Kasumi-1 (cell line): Measurements from ENCODE around the gene BTG3.

ENCODE experiments used
- DNase-seq, 2 experiments: peaks; one replicate each; lab custom pipeline; 2025; lab: John Stamatoyannopoulos, UW

Gene BTG3, protein sequence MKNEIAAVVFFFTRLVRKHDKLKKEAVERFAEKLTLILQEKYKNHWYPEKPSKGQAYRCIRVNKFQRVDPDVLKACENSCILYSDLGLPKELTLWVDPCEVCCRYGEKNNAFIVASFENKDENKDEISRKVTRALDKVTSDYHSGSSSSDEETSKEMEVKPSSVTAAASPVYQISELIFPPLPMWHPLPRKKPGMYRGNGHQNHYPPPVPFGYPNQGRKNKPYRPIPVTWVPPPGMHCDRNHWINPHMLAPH

DNA sequence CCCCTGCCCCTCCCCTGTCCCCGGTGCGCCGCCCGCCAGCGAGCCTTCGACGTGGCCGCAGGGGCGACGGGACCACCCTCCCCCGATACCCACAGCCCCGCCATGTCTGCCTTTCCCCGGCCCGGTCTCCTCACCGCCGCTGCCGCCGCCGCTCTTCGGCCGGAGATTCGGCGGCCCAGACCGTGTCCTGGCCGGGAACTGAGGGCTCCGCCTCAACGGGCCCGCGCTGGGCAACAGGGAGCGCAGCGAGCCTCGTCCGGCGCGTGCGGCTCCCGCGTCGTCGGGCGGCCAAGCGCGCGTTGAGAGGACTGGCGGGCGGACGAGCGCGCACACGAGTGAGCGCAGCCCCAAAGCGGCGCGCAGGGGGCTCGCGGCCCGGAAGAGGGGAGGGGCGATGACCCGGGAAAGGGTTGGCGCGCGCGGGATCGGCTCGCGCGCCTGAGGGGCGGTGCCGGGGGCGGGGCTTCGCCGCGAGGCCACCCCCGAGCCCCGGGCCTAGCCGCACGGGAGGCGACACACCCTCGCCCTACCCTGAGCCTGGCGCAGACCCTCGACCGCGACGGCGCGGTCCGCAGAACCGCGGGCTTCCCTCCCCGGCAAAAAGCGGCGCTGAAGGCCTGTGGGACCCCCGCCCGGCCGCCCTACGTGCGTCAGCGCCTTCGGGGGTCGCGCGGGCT, at the start of gene BTG3:
BTG3 (minus strand) TSS at position 337 of the 677 bp plus-strand sequence. CDS start 3,757 bp downstream, outside the sequence.
- DNase-seq, result peak; percentile 50 to 71

DNA sequence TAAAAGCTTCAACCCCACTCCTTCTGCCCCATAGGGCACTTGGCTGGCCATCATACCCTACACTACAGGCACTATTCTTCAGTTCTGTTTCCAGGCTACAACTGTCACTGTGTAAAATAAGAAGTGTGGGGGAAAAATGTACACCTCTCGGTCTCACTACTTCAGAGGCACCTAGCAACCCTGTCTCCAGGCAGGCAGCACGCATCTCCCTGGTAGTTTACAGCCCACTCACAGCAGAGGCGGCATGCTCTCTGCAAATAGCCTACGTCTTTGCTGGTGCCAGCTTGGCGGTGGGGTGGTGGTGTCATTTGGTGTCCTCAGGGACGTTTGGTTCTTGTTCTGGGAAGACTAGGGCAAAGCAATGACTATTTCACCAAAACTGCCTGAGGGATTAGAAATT, 48.2 kb upstream of the BTG3 start:
- no peak for DNase-seq

DNA sequence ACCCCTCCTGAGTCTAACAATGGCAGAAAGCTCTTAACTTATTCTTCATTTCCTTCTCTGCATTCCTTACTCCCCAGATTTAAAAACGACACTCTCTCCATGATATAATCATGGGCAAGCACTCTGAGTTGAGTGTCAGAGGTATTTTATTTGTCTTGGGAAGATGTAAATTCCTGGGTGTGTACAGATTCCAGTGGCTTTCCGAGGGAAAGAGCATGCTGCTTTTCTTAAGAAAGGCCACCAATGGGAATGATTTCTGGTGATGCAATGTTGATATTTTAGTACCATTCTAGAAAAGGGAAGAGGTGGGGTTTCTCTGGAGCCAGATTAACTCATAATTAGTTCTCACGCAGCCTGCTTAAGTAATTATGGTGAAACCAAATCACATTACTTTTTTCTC, 47.8 kb upstream of the BTG3 start:
- DNase-seq, result no peak

DNA sequence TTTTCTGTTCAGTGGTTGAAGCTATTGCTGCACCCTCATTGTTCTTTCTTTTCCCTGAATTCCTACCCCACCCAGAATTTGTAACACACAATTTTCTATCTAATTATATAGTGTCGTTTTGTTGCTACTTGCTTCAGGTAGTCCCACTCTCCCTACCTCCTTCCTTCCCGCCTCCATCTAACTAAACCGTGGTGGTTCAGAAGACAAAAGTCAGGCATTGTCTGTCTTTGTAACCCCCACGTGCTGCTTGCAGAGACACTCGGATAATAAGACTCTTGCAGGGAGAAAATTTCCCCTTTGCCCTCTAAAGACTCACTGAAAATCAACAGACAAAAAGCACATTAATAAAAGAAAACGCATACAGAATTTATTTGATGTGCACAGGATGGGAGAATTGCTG, 46.2 kb upstream of the BTG3 start:
- no peak for DNase-seq

DNA sequence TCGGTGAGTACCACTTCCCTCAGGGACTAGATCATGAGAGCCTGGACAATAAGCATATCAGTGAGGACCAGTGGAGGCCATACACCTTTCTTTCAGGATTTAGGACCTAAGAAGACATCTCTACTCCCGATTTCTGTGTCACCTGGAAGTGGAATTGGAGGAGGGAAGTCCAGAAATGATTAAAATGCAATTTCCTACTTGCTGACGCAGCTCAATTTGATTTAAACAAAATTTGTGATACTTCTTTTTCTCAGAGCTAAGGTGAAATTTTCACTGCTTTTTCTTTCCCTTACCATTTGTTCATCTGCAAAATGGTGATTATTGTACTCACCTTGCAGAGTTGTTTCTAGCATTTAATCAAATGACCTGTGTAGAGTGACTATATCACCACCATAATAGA, 38.8 kb upstream of the BTG3 start:
- DNase-seq, result no peak

DNA sequence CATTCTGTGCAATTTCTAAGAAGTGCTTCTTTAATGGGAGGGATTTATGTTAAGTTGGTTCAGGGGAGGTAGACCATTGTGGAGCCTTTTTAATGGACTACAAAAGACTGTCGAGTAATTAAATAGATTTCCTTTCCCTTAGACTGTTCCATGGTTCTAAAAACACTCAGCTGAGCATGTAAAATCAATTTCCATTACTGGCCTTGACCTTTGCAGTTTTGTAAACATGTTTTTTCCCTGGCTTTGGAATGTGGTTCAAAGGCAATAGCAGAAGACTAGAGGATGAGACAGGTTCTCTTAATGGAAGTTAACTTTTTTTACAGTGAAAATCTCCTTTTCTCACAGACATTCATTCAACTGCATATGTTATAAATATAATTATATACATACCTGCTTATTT, 37.6 kb upstream of the BTG3 start:
- no peak for DNase-seq

DNA sequence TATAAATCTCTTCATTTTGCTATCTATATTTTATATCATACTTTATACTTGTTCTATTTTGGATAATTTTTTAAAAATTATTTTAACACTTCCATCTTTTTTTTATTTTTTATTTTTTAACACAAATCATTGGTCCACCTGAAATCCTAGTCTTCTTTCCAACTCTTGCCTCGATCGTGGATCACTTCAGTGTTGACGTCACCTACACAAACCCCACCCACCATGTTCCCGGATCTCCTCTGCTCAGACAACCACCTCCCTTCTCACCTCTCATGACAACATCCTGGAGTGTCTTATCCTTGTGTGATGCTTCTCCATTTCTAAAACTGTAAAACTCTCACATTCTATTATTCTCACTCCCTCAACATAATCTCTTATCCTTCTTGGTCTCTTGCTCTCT, 34.1 kb upstream of the BTG3 start:
- no peak for DNase-seq

DNA sequence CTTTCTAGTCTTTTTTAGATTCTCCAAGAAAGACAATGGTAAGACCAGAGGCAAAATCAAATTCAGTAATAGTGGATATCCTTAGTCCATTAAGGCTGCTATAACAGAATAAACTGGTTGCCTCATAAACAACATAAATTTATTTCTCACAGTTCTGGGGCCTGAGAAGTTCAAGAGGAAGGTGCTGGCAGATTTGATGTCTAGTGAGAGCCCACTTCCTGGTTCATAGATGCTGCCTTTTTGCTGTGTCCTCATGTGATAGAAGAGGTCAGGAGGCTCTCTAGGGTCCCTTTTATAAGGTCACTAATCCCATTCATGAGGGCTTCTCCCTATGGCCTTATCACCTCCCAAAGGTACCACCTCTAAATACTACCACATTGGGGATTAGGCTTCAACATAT, 31.5 kb upstream of the BTG3 start:
- peak in 1 of 2 experiments; percentile 13 for DNase-seq

DNA sequence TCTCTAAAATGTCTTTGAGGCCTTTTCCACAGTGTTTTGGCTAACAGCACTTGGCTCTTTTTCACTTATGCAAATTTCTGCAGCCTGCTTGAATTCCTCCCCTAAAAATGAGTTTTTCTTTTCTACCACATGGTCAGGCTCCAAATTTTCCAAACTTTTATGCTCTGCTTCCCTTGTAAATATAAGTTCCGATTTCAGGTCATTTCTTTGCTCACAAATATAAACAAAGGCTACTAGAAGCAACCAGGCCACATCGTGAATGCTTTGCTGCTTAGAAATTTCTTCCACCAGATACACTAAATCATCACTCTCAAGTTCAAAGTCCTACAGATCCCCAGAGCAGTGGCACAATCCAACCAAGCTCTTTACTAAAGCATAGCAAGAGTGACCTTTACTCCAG, 28.1 kb upstream of the BTG3 start:
- no peak for DNase-seq

DNA sequence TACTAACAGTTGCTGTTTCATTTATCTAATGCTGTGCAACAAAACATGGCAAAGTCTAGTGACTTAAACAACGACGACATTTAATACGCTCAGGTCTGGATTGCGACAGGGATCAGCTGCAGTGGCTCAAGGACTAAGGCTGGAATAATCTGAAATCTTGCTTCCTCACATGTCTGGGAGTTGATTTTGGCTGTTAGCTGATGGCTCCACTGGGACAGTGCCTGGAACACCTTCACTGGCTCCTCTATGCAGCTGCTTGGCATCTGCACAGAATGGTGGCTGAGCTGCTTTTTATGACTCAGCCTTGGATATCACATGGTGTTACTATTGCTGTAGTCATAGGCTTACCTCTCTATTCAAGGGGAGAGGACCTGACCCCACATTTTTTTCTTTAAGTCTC, 24.0 kb upstream of the BTG3 start:
- DNase-seq, result no peak

DNA sequence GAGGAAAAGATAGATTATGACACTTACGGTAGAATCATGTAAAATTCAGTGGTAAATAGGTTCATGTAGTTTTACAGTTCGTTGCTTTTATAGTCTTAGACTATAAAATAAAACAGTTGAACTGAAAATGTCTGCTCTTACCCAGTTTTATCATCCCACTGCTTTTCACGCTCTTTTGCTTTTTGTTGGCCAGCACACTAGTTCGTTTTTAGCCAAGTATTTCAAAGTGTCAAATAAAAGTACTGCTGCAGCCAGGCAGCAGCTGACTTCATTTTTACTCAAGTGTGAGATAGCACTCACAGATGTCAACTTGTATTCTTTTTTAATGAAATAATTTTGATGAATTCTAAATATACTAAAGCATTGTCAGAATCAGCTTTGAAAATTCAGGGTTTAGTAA, 18.5 kb upstream of the BTG3 start:
- DNase-seq, result no peak

DNA sequence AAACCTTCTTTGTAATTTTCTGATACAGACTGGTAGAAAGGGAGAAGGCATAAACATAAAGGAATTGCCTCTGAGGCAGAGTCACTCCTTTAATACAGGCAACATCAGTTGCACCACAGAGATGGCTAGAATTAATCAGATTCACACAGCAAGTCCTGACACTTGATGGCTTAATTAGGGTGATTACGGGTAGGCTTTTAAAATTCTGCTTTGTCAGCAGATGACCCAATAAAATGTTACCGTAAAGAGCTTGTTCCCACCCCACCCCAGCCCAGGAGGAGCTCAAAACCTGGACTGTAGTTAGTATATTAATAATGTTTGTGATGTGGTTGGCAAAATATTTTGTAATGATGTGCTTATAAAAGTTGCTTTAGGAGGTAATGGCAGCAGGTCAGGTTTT, 9.3 kb upstream of the BTG3 start:
- DNase-seq, result no peak

DNA sequence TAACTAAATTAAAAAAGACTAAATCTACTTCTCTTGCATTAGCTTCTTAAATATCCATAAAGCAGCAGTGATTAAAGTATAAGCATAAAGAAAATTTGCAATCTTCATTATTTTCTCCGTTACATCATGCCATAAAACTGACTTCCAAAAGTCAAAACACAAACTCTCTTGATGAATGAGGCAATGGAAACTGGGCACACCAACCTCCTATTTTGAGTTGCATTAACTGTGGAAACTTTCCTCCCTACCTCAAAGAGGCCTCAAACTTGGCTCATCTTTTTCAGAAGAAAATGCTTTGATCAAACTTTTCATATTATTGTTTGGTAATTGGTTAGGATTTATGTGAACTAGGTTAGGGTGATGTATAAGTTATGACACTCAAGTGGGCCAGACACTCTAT, 4.1 kb upstream of the BTG3 start:
- DNase-seq, result no peak

DNA sequence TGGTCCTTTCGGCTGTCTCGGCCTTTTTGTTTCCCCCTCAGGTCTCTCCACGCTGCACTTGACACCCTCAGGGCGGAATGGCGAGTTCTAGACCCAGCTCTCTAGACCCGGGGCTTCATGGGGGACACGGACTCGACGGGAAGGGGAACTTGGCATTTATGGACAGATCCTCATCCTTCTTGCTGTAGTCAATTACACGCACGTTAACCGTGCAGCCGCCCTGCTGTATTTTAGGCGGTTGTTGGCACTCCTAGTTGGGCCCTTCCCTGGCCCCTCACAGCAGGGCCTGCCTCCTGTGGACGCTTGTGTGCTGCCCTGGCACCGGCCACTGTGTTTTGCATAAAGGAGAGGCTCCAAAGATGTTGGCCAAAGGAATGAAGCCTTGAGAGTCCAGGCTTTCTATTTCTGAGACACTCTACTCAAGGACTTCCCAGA, 558 bp upstream of the BTG3 start:
- peak in 1 of 2 experiments; percentile 8 for DNase-seq

DNA sequence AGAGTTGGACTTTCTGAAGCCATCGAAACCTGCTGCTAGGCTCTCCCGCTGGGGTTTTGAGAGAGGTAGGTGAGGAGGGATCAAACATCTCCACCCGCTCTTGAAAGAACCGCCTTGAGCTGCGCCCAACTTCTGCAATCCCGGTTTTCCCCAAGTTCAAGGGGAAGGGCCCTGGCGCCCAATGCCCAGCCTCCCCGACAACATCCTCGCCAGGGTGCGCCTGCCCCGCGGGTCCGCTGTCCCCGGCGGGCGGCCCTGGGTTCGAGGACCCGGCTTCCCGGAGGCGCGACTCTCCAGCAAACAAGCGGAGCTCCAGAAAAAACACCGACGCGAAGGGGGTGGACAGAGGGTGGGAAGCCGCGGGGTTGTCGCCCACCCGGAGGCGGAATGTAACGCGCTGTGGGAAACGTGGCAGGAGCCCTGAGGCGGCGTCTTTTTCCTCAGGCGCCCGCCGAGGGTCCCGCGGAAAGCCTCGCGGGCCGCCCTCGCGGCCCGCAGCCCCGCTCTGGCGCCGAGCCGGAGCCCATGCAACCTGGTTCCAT, 607 bp downstream of the BTG3 start:
- peak; percentile 27 to 47 for DNase-seq

DNA sequence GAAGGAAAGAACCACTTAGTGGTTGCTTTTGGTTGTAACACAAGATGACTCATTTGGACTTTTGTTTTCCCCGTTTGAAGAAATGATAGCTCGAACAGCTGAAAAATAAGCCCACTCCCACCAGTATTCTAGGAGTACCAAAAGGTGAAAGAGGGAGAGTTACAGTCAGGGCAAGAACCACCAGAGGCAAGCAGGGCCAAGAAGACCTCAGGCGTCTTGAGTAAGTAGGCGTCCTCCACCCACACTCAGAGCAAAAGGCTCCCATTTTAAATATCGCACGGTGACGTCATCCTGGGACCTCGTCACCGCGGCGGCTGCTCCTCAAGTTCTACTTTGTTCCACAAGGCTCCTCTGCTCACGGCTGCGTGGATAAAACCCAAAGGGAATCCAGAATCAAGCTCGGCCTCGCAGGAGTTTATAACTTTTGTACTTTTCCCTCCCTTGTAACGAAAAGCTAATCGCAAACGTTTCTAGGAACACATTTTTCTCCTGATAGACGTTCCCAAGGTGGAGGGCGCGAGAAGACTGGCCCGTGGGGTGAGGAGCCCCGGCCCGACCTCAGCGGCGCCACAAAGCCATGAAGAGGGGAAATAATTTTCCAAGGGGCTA, 1.2 kb downstream of the BTG3 start:
- peak; percentile 78 to 86 for DNase-seq

DNA sequence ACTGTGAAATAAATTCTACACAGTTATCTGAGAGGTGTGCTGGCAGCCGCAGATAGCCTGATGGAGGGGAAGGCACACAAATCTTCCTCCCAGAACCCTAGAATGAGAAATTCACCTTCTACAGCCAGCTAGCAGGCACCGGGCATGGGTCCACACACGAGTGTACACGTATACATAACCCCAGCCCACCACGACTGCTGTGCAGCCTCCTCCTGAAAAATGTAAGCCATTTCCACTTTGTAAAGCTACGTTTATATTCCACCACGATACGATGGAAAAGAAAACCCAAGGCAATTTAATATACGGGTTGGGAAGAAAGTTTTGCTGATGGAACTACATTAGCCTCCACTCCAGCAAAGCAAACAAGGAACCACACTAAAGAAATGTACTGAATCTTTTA, 1.8 kb downstream of the BTG3 start:
- no peak for DNase-seq

DNA sequence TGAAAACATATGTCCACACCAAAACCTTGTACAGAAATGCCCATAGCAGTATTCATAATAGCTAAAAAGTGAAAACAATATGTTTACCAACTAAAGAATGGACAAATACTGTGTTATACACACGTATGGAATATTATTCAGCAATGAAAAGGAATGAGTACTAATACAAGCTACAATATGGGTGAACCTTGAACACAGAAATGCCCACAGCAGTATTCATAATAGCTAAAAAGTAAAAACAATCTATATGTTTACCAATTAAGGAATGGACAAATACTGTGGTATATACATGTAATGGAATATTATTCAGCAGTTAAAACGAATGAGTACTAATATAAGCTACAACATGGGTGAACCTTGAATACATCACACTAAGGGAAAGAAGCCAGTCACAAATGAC, 3.0 kb downstream of the BTG3 start:
- DNase-seq, result no peak

DNA sequence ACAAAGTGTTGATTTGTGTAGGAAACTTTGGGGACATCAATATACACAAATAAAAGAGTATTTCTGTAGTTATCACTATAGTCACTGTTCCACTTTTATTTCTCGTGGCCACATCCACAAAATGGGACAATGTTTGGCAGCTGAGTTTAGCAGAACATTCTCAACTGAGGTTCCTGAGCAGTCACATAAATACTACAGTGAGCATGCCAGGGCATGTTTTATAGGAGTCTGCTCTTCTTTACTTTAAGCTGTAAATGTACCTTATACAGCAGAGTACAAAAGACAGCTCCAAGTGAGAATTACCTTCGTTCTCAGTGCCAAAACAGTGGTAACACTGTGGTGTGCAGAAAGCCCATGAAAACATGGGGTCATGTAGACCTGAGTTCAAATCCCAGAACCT, 5.0 kb downstream of the BTG3 start:
- DNase-seq, result no peak

DNA sequence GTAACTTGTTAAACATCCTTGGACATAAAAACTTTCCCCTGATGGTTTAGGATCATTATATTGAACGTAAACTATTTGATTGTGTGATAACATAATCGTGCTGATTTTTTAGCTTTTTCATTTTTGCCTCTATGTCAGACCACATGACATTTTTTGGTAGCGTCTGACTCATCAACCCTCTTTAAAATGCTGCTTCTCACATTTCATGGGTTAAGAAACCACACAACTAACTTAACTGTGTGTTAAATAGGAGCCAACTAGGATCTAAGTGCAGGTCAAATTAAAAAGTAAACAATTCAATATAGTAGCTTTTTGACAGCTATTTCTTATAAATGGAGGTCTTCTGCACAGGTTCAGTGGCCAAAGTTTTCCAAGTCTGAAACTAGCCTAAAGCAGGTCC, 9.8 kb downstream of the BTG3 start:
- DNase-seq, result peak; percentile 9

DNA sequence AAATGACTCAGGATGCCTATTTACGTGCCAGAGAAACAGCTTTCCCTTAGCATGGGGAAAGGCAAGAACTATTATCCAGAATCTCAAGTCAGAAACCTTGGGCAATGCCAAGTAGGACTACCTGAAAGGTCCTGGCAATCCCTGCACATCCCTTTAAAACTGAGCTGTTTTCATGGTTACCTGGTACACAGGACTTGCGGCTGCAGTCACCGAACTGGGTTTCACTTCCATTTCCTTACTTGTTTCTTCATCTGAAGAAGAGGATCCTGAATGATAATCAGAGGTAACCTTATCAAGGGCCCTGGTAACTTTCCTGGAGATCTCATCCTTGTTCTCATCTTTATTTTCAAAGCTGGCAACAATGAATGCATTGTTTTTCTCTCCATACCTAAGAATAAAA, 14.3 kb downstream of the BTG3 start:
- no peak for DNase-seq

DNA sequence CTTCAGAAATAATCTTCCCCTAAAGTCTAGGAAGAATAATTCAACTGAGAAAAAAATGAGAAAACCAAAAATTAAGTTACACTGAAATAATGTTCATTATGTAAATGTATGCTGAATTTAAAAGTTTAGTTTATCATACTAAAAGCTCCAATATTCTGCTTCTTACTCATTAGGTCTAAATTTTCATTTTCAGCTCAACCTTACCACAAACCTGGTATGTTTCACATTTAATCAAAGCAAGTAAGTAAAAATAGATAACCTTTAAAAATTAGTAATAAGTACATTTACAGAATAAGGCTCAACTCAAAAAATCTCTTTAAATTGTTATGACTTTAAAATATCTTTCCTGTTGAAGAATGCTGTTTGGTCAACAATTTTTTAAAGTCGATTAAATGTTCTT, 15.0 kb downstream of the BTG3 start:
- DNase-seq, result no peak

DNA sequence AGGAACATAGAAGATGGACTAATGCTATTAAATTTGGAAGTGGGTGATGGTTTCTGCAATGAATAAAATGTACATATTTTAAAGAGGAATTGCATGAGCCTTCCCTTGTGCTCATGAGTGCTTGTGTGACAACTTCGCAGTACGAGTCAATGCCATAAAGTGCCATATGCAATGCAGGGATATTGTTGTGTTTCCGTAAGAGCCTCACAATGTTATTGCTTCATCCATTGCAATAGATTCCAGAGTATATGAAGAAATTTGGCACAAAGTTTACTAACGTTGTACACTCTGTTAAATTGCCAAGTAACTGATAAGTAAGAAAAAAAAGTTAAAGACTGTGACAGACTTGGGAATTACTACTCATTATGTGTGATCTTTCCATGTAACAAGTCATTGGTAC, 22.3 kb downstream of the BTG3 start:
- no peak for DNase-seq
